HepG2 (cell line): Measurements from ENCODE around the gene GGT1. TPM values are rescaled to one million over a fixed set of nuclear protein-coding genes. Genes with fewer than 3 reads are reported as not detected.
A peak's percentile ranks its signal among the peaks of the same experiment; 100 is the strongest.

Experiments used
- ATAC-seq: fragments of 200-7000 bp; cut with Tn5 transposase; 3 replicates; pipeline ENCODE4 v1.9.1; 2020; ENCODE audit warnings: mild to moderate bottlenecking, moderate library complexity
- BruUV-seq: library from RNA; stranded (reverse); fragments of 400-500 nt; replicated peaks from 2 replicates; lab custom pipeline; 2021; lab: Mats Ljungman, UMichigan
- CTCF ChIA-PET: fragments of 300-600 bp; formaldehyde crosslinking; extraction: SDS; loops from one replicate; lab custom pipeline; 2021; ENCODE audit warnings: low total read pairs, inconsistent platforms, low intra/inter-chr PET ratio; lab: Yijun Ruan, JAX
- POLR2A ChIA-PET: fragments of 350-600 bp; sonication (Branson Sonifier 250); formaldehyde crosslinking; loops from one replicate; lab custom pipeline; 2020; ENCODE audit warnings: antibody characterized with exemption, inconsistent platforms; lab: Yijun Ruan, JAX
- DNase-seq: peaks from one replicate; pipeline ENCODE4 v3.0.0-alpha.2; 2015; ENCODE audit warnings: low spot score
- FAIRE-seq: peaks from 3 replicates; lab custom pipeline; 2011; peaks lifted over from hg19 to GRCh38; lab: Jason Lieb, UNC
- H2AFZ ChIP-seq: one replicate; pipeline ENCODE4 v1.6.1; 2011; ENCODE audit warnings: low read length, inconsistent platforms
- H3K27ac ChIP-seq: fragments of 300-600 bp; 3 replicates; pipeline ENCODE4 v1.8.0; 2011; ENCODE audit warnings: mixed run types, mild to moderate bottlenecking, mixed read lengths, low read length, inconsistent platforms; ENCODE audit not compliant: insufficient read depth; ENCODE audit errors: extremely low read length
- H3K27me3 ChIP-seq, 2 experiments: fragments of 200-600 bp in 1 of 2; 2 replicates in 1 of 2; 3 replicates in 1 of 2; pipeline versions ENCODE4 v1.6.0 to v1.8.0; 2011; ENCODE audit warnings: low read length in 2 of 2, mild to moderate bottlenecking in 2 of 2, moderate library complexity in 2 of 2, inconsistent platforms in 1 of 2; ENCODE audit not compliant: insufficient read depth in 2 of 2, control insufficient read depth in 1 of 2
- H3K36me3 ChIP-seq, 2 experiments: fragments of 200-600 bp in 1 of 2; replicated peaks in 1 of 2; 2 replicates in 1 of 2; 3 replicates in 1 of 2; pipeline versions ENCODE4 v1.5.1 to v1.8.0; 2011; ENCODE audit warnings: low read length in 2 of 2, inconsistent platforms in 1 of 2; ENCODE audit not compliant: insufficient read depth in 2 of 2, control insufficient read depth in 1 of 2
- H3K4me1 ChIP-seq: 2 replicates; pipeline ENCODE4 v1.5.1; 2012; ENCODE audit warnings: low read length, inconsistent platforms; ENCODE audit not compliant: insufficient read depth
- H3K4me2 ChIP-seq: 2 replicates; pipeline ENCODE4 v1.6.0; 2011; ENCODE audit warnings: low read depth, low read length, inconsistent platforms
- H3K4me3 ChIP-seq, 3 experiments: fragments of 200-600 bp in 1 of 3; sonication (generic), shearing (Covaris generic) in 1 of 3; replicated peaks in 1 of 3; 2 replicates each; pipeline ENCODE4 v1.5.1; 2011 to 2016; ENCODE audit warnings: low read length in 3 of 3, inconsistent platforms in 2 of 3, low read depth in 2 of 3, mild to moderate bottlenecking in 2 of 3, control low read depth in 1 of 3, mixed read lengths in 1 of 3; ENCODE audit not compliant: insufficient read depth in 1 of 3
- H3K79me2 ChIP-seq: one replicate; pipeline ENCODE4 v1.6.1; 2011; ENCODE audit warnings: low read length, inconsistent platforms; ENCODE audit not compliant: insufficient read depth
- H3K9ac ChIP-seq: 2 replicates; pipeline ENCODE4 v1.6.0; 2011; ENCODE audit warnings: mild to moderate bottlenecking, low read depth, low read length, inconsistent platforms; ENCODE audit not compliant: insufficient read depth
- H3K9me3 ChIP-seq: 2 replicates; pipeline ENCODE4 v1.5.1; 2012; ENCODE audit warnings: mild to moderate bottlenecking, low read length
- H4K20me1 ChIP-seq: 2 replicates; pipeline ENCODE4 v1.6.0; 2011; ENCODE audit warnings: inconsistent platforms, mild to moderate bottlenecking, low read length, moderate library complexity; ENCODE audit not compliant: insufficient read depth
- ARNT2 ChIP-seq: sonication (generic); formaldehyde crosslinking; IDR thresholded peaks from 2 replicates; pipeline ENCODE4 v1.8.0; 2022; ENCODE audit warnings: mild to moderate bottlenecking, low read depth, missing genetic modification reagents, moderate library complexity
- BCL6 ChIP-seq: IDR thresholded peaks from 2 replicates; pipeline ENCODE4 v1.6.1; 2016; ENCODE audit warnings: missing genetic modification reagents, missing compliant biosample characterization
- CENPT ChIP-seq: sonication (generic); formaldehyde crosslinking; IDR thresholded peaks from 2 replicates; pipeline ENCODE4 v1.8.0; 2022; ENCODE audit warnings: low read depth, mild to moderate bottlenecking, moderate library complexity, missing genetic modification reagents
- DDIT3 ChIP-seq: sonication (generic); formaldehyde crosslinking; IDR thresholded peaks from 2 replicates; pipeline ENCODE4 v1.4.0; 2020; ENCODE audit warnings: mild to moderate bottlenecking, missing genetic modification reagents
- HNF1B ChIP-seq: sonication (generic); formaldehyde crosslinking; IDR thresholded peaks from 2 replicates; pipeline ENCODE4 v1.5.1; 2020; ENCODE audit warnings: mild to moderate bottlenecking, moderate library complexity, missing genetic modification reagents
- HNRNPUL1 ChIP-seq: fragments of 200-400 bp; formaldehyde crosslinking; IDR thresholded peaks from 2 replicates; pipeline ENCODE4 v1.6.1; 2017; ENCODE audit warnings: low read depth, mild to moderate bottlenecking, low read length, moderate library complexity
- MED1 ChIP-seq: sonication (generic); formaldehyde crosslinking; IDR thresholded peaks from 2 replicates; pipeline ENCODE4 v1.4.0; 2020; ENCODE audit warnings: missing genetic modification reagents
- PPARG ChIP-seq: conservative IDR thresholded peaks from 2 replicates; pipeline ENCODE4 v1.6.1; 2016; ENCODE audit warnings: missing biosample characterization, missing genetic modification reagents
- RBM22 ChIP-seq: fragments of 200-400 bp; formaldehyde crosslinking; optimal IDR thresholded peaks from 2 replicates; pipeline ENCODE3; 2017; ENCODE audit warnings: mild to moderate bottlenecking, low read length, moderate library complexity
- RXRB ChIP-seq: IDR thresholded peaks from 2 replicates; pipeline ENCODE4 v1.6.1; 2016; ENCODE audit warnings: borderline replicate concordance, missing genetic modification reagents, missing compliant biosample characterization
- SOX6 ChIP-seq, 2 experiments: fragments of 450-650 bp in 1 of 2; sonication (generic) in 1 of 2; formaldehyde crosslinking in 1 of 2; IDR thresholded peaks; 2 replicates each; pipeline versions ENCODE4 v1.4.0 to v1.6.1; 2017 to 2020; ENCODE audit warnings: antibody characterized with exemption in 1 of 2, mild to moderate bottlenecking in 1 of 2, missing genetic modification reagents in 1 of 2
- STAG1 ChIP-seq: sonication (generic); formaldehyde crosslinking; IDR thresholded peaks from 2 replicates; pipeline ENCODE4 v1.4.0; 2020; ENCODE audit warnings: missing genetic modification reagents
- TEAD3 ChIP-seq: optimal IDR thresholded peaks from 2 replicates; pipeline ENCODE3; 2016; ENCODE audit warnings: borderline replicate concordance
- ZMYM2 ChIP-seq: sonication (generic); formaldehyde crosslinking; IDR thresholded peaks from 2 replicates; pipeline ENCODE4 v1.8.0; 2022; ENCODE audit warnings: mild to moderate bottlenecking, missing genetic modification reagents
- ZNF121 ChIP-seq: sonication (generic); formaldehyde crosslinking; IDR thresholded peaks from 2 replicates; pipeline ENCODE4 v1.5.0; 2020; ENCODE audit warnings: mild to moderate bottlenecking, missing genetic modification reagents
- ZNF292 ChIP-seq: sonication (generic); formaldehyde crosslinking; IDR thresholded peaks from 2 replicates; pipeline ENCODE4 v1.8.1; 2022; ENCODE audit warnings: mild to moderate bottlenecking, low read depth, missing genetic modification reagents, borderline replicate concordance
- ZNF362 ChIP-seq: sonication (generic); formaldehyde crosslinking; IDR thresholded peaks from 2 replicates; pipeline ENCODE4 v1.4.0; 2020; ENCODE audit warnings: missing genetic modification reagents, mild to moderate bottlenecking, borderline replicate concordance
- ZNF501 ChIP-seq: sonication (generic); formaldehyde crosslinking; IDR thresholded peaks from 2 replicates; pipeline ENCODE4 v1.5.1; 2020; ENCODE audit warnings: mild to moderate bottlenecking, moderate library complexity, missing genetic modification reagents
- ZNF644 ChIP-seq: IDR thresholded peaks from 2 replicates; pipeline ENCODE4 v1.6.1; 2016; ENCODE audit warnings: low read depth
- ZNF770 ChIP-seq: sonication (generic); formaldehyde crosslinking; IDR thresholded peaks from 2 replicates; pipeline ENCODE4 v1.5.0; 2020; ENCODE audit warnings: mild to moderate bottlenecking, missing genetic modification reagents
- WGBS: methylation state at CpG from one replicate; pipeline ENCODE4 v1.1.6; 2017; ENCODE audit warnings: low lambda C conversion rate; 5-methylcytosine and 5-hydroxymethylcytosine counted together
- in situ Hi-C: cut with HindIII; loops from 2 replicates; pipeline ENCODE4 v1.10.0; 2017; ENCODE audit warnings: low pct_unique_long_range_greater_than_20kb; ENCODE audit not compliant: extremely low pct_ligation_motif_present
- intact Hi-C: fragments of 100-400 bp; cut with micrococcal nuclease; formaldehyde crosslinking; loops from one replicate; pipeline ENCODE4 v1.10.0; 2022; ENCODE audit not compliant: unreplicated experiment
- polyA plus RNA-seq, 8 experiments: library from polyadenylated mRNA; depleted of rRNA in 3 of 8; stranded (reverse) in 7 of 8; unstranded in 1 of 8; fragments of >200 nt; fragmentation: Illumina TruSeq in 4 of 8; extraction: Trizol in 4 of 8; gene quantifications; 2 replicates each; pipeline versions ENCODE4 v1.2.1 to v1.2.3, GENCODE V29; 2011 to 2016; ENCODE audit warnings: low read depth in 4 of 8, missing spikeins in 1 of 8, mixed read lengths in 1 of 8; ENCODE audit not compliant: insufficient read depth in 1 of 8
- total RNA-seq, 5 experiments: library from RNA; depleted of rRNA; stranded (reverse); fragments of >200 nt; fragmentation: Illumina TruSeq; extraction: Trizol; gene quantifications; 2 replicates each; pipeline ENCODE4 v1.2.3, GENCODE V29; 2016; ENCODE audit warnings: low read depth in 1 of 5

GGT1 gene
- total and polyA plus RNA-seq, 2 of the 13 experiments (the other 11 are each of a cell fraction or from before 2014, with no cell fraction given), result 29.9 to 103 TPM

- Histone ChIP-seq H3K36me3 (peaks cover 31 to 64% of the 10 kb centered on the region in 2 experiments), H3K27me3 (no peaks in the 10 kb centered on the region), H3K4me3 (no peak overlapping the region), H2AFZ (no peak overlapping the region), H3K27ac (peak overlapping the region; percentile 74), H3K4me2 (peak overlapping the region; percentile 64), H3K9ac (peak overlapping the region; percentile 19), H4K20me1 (peaks cover 17% of the 10 kb centered on the region; the same call in 1 of the 2 replicates), H3K4me1 (peaks cover 87% of the 10 kb centered on the region), H3K79me2 (peaks cover 77% of the 10 kb centered on the region), H3K9me3 (no peaks in the 10 kb centered on the region)
- ATAC-seq, result peak; percentile 25
- in situ Hi-C loops, result no loop called here
- ChIA-PET CTCF (no interaction called here), POLR2A (interaction anchor here (1.5 to 4.1 kb wide), 4 partner anchors 8 to 15 kb away, joined by 7 to 43 read pairs (median 30); partner anchors contain the start of genes GUCD1 and SNRPD3)
- intact Hi-C loops, result loop anchor here (2.0 kb wide), 1 partner anchor 14 kb away; no protein-coding TSS in a partner anchor
- no peak for FAIRE-seq
- BruUV-seq, result no TSS peak
- DNase-seq, result no peak
- WGBS, result 76% methylated on average over 2 of the region's 2 CpGs
- peak; percentile 12; the same call in 1 of the 2 replicates for TF ChIP-seq ZNF121 (CRISPR knock-in tag)
- TF ChIP-seq BCL6 (CRISPR knock-in tag), result peak; percentile 47; the same call in 1 of the 2 replicates
- TF ChIP-seq RBM22, result peak; percentile 31
- peak; percentile 47; the same call in 1 of the 2 replicates for TF ChIP-seq RXRB (CRISPR knock-in tag)
- TF ChIP-seq HNF1B, result 0 out of 2 replicates have a peak, but pooled peaks have one; percentile 27
- TF ChIP-seq ARNT2 (CRISPR knock-in tag), result 0 out of 2 replicates have a peak, but pooled peaks have one; percentile 28
- TF ChIP-seq PPARG (CRISPR knock-in tag), result 0 out of 2 replicates have a peak, but pooled peaks have one; percentile 26
- TF ChIP-seq ZNF362 (CRISPR knock-in tag), result peak; percentile 43; the same call in 1 of the 2 replicates
- no peak for TF ChIP-seq STAG1 (CRISPR knock-in tag)
- TF ChIP-seq ZNF501 (CRISPR knock-in tag), result 0 out of 2 replicates have a peak, but pooled peaks have one; percentile 4
- TF ChIP-seq ZNF292 (CRISPR knock-in tag), result 0 out of 2 replicates have a peak, but pooled peaks have one; percentile 4
- TF ChIP-seq TEAD3 (CRISPR knock-in tag), result no peak
- no peak for TF ChIP-seq HNRNPUL1
- peak; percentile 11; the same call in 1 of the 2 replicates for TF ChIP-seq MED1
- TF ChIP-seq CENPT (CRISPR knock-in tag), result no peak
- TF ChIP-seq DDIT3 (CRISPR knock-in tag), result no peak
- peak; percentile 78 for TF ChIP-seq ZNF770 (CRISPR knock-in tag)
- 0 out of 2 replicates have a peak, but pooled peaks have one; percentile 48 for TF ChIP-seq ZMYM2 (CRISPR knock-in tag)
- no peak for TF ChIP-seq SOX6 (IDR thresholded peaks at IDR 0.05)
- TF ChIP-seq SOX6 (CRISPR knock-in tag; IDR thresholded peaks at IDR 0.05), result no peak
- TF ChIP-seq ZNF644, result no peak
Observed at GRCh38 chr22:24565077-24565476, 37.9 kb upstream of the GGT1 start.
